ENCODE results near the gene MUC4.

The MUC4 gene

GRCh38 chr3:195811756-195812155 is at the start of gene MUC4:
Gene MUC4, minus strand, starts transcription at chr3:195811929. Its CDS starts 112 bp downstream, at chr3:195811817.
- FAIRE-seq, result no peak

- FAIRE-seq, result no peak
Observed at GRCh38 chr3:195860456-195860855, 48.7 kb upstream of the MUC4 start.

- FAIRE-seq, result no peak
Observed at GRCh38 chr3:195859846-195860411, 48.2 kb upstream of the MUC4 start.

GRCh38 chr3:195859061-195859845 is 47.5 kb upstream of the MUC4 start:
- no peak for FAIRE-seq

GRCh38 chr3:195856410-195857084 is 44.8 kb upstream of the MUC4 start:
- no peak for FAIRE-seq

GRCh38 chr3:195855471-195856409 is 44.0 kb upstream of the MUC4 start:
- FAIRE-seq, result no peak

GRCh38 chr3:195854628-195855294 is 43.0 kb upstream of the MUC4 start:
- no peak for FAIRE-seq

- FAIRE-seq, result no peak
Observed at GRCh38 chr3:195853996-195854395, 42.3 kb upstream of the MUC4 start.

- FAIRE-seq, result no peak
Observed at GRCh38 chr3:195853036-195853435, 41.3 kb upstream of the MUC4 start.

GRCh38 chr3:195850857-195851543 is 39.3 kb upstream of the MUC4 start:
- peak; percentile 31 for FAIRE-seq

- FAIRE-seq, result no peak
Observed at GRCh38 chr3:195849322-195850074, 37.8 kb upstream of the MUC4 start.

- FAIRE-seq, result no peak
Observed at GRCh38 chr3:195847055-195847950, 35.6 kb upstream of the MUC4 start.

- no peak for FAIRE-seq
Observed at GRCh38 chr3:195845483-195845882, 33.8 kb upstream of the MUC4 start.

- no peak for FAIRE-seq
Observed at GRCh38 chr3:195844671-195845218, 33.0 kb upstream of the MUC4 start.

- no peak for FAIRE-seq
Observed at GRCh38 chr3:195839260-195840010, 27.7 kb upstream of the MUC4 start.

- FAIRE-seq, result no peak
Observed at GRCh38 chr3:195838714-195839113, 27.0 kb upstream of the MUC4 start.

- FAIRE-seq, result no peak
Observed at GRCh38 chr3:195836476-195837135, 24.9 kb upstream of the MUC4 start.

- FAIRE-seq, result no peak
Observed at GRCh38 chr3:195835791-195836190, 24.1 kb upstream of the MUC4 start.

Data from endometrium (tissue), 2 donors.